A549 (cell line): Measurements from ENCODE around the gene ACBD6. TPM values are rescaled to one million over a fixed set of nuclear protein-coding genes. Genes with fewer than 3 reads are reported as not detected.

Source experiments
- ATAC-seq, 2 experiments: fragments of 200-7000 bp in 1 of 2; fragments of >200 bp in 1 of 2; cut with Nextera tagmentation in 1 of 2; cut with Tn5 transposase in 1 of 2; 3 replicates each; pipeline versions ENCODE4 v1.8.0 to v1.9.1; 2018 to 2020; ENCODE audit warnings: mild to moderate bottlenecking in 1 of 2, moderate library complexity in 1 of 2
- CTCF ChIA-PET: fragments of 300-600 bp; sonication (Branson Sonifier 250); formaldehyde crosslinking; extraction: SDS; loops from one replicate; lab custom pipeline; 2021; ENCODE audit warnings: antibody characterized with exemption, inconsistent platforms; lab: Yijun Ruan, JAX
- POLR2A ChIA-PET: fragments of 350-600 bp; formaldehyde crosslinking; extraction: SDS; loops from one replicate; lab custom pipeline; 2021; ENCODE audit warnings: antibody characterized with exemption, inconsistent platforms; lab: Yijun Ruan, JAX
- DNase-seq, 2 experiments: peaks; one replicate each; pipeline versions ENCODE4 v3.0.0 to v3.0.0-alpha.2; 2011 to 2016; ENCODE audit warnings: low read depth in 1 of 2, low spot score in 1 of 2
- FAIRE-seq: peaks from 2 replicates; lab custom pipeline; 2011; peaks lifted over from hg19 to GRCh38; lab: Jason Lieb, UNC
- H3K27ac ChIP-seq, 2 experiments: fragments of >200 bp; sonication (Bioruptor Twin); formaldehyde crosslinking; 3 replicates each; pipeline ENCODE4 v1.5.1; 2016 to 2017
- H3K4me1 ChIP-seq: fragments of >200 bp; sonication (Bioruptor Twin); formaldehyde crosslinking; 3 replicates; pipeline ENCODE4 v1.6.1; 2016
- H3K4me2 ChIP-seq: fragments of >200 bp; sonication (Bioruptor Twin); formaldehyde crosslinking; 3 replicates; pipeline ENCODE4 v1.6.1; 2016
- H3K4me3 ChIP-seq: fragments of >200 bp; sonication (Bioruptor Twin); formaldehyde crosslinking; 3 replicates; pipeline ENCODE4 v1.5.1; 2016
- H3K9me3 ChIP-seq: fragments of >200 bp; sonication (Bioruptor Twin); formaldehyde crosslinking; 3 replicates; pipeline ENCODE4 v1.6.1; 2016
- CBX8 ChIP-seq: fragments of 200-600 bp; sonication (generic); IDR thresholded peaks from 2 replicates; pipeline ENCODE4 v1.6.1; 2016
- CEBPB ChIP-seq, 2 experiments: fragments of >200 bp in 1 of 2; sonication (Bioruptor Twin) in 1 of 2; formaldehyde crosslinking in 1 of 2; IDR thresholded peaks; 2 replicates each; pipeline ENCODE4 v1.6.1; 2012 to 2016
- CHD4 ChIP-seq: fragments of 200-600 bp; sonication (generic); IDR thresholded peaks from 2 replicates; pipeline ENCODE4 v1.6.1; 2016; ENCODE audit warnings: antibody characterized with exemption, mild to moderate bottlenecking, borderline replicate concordance
- EHF ChIP-seq: fragments of 250-450 bp; sonication (Bioruptor Pico); IDR thresholded peaks from 2 replicates; pipeline ENCODE4 v1.5.0; 2020; ENCODE audit warnings: mild to moderate bottlenecking
- EHMT2 ChIP-seq: fragments of 200-600 bp; sonication (generic); IDR thresholded peaks from 2 replicates; pipeline ENCODE4 v1.6.1; 2016; ENCODE audit warnings: antibody characterized with exemption, low read depth, mild to moderate bottlenecking, moderate library complexity
- ESRRA ChIP-seq: fragments of 150-350 bp; IDR thresholded peaks from 2 replicates; pipeline ENCODE4 v1.6.1; 2014; ENCODE audit warnings: mild to moderate bottlenecking, low read length, borderline replicate concordance
- FOSB ChIP-seq: fragments of 250-450 bp; sonication (Bioruptor Pico); IDR thresholded peaks from 2 replicates; pipeline ENCODE4 v1.5.0; 2020; ENCODE audit warnings: mild to moderate bottlenecking, moderate library complexity
- FOSL2 ChIP-seq, 2 experiments: fragments of 450-650 bp in 1 of 2; fragments of >200 bp in 1 of 2; sonication (Bioruptor Twin) in 1 of 2; formaldehyde crosslinking; IDR thresholded peaks; 2 replicates each; pipeline versions ENCODE4 v1.5.0 to v1.6.1; 2016 to 2020; ENCODE audit warnings: mild to moderate bottlenecking in 1 of 2, moderate library complexity in 1 of 2
- HDAC2 ChIP-seq: fragments of 200-600 bp; sonication (generic); IDR thresholded peaks from 2 replicates; pipeline ENCODE4 v1.6.1; 2016
- HEYL ChIP-seq: fragments of 250-450 bp; sonication (Bioruptor Pico); IDR thresholded peaks from 2 replicates; pipeline ENCODE4 v1.8.0; 2021; ENCODE audit warnings: mild to moderate bottlenecking, moderate library complexity
- HOXB13 ChIP-seq: fragments of 250-450 bp; sonication (Bioruptor Pico); IDR thresholded peaks from 2 replicates; pipeline ENCODE4 v1.5.0; 2020; ENCODE audit warnings: low read depth, mild to moderate bottlenecking, moderate library complexity
- JUNB ChIP-seq: fragments of >200 bp; sonication (Bioruptor Twin); formaldehyde crosslinking; IDR thresholded peaks from 2 replicates; pipeline ENCODE4 v1.6.1; 2016
- KDM1A ChIP-seq: fragments of 200-600 bp; sonication (generic); IDR thresholded peaks from 2 replicates; pipeline ENCODE4 v1.6.1; 2016; ENCODE audit warnings: low read depth, mild to moderate bottlenecking
- KDM5A ChIP-seq: fragments of 200-600 bp; sonication (generic); IDR thresholded peaks from 2 replicates; pipeline ENCODE4 v1.6.1; 2016; ENCODE audit warnings: antibody characterized with exemption, mild to moderate bottlenecking
- MAFK ChIP-seq: fragments of 450-650 bp; IDR thresholded peaks from 2 replicates; pipeline ENCODE4 v1.6.1; 2014; ENCODE audit not compliant: partially characterized antibody
- MAZ ChIP-seq: fragments of 150-350 bp; IDR thresholded peaks from 2 replicates; pipeline ENCODE4 v1.6.1; 2014; ENCODE audit warnings: antibody characterized with exemption, low read depth, low read length, borderline replicate concordance
- NPAS2 ChIP-seq: fragments of 250-450 bp; sonication (Bioruptor Pico); IDR thresholded peaks from 2 replicates; pipeline ENCODE4 v1.8.0; 2022; ENCODE audit warnings: mild to moderate bottlenecking, moderate library complexity, borderline replicate concordance
- NR3C1 ChIP-seq: fragments of >200 bp; sonication (Bioruptor Twin); formaldehyde crosslinking; IDR thresholded peaks from 3 replicates; pipeline ENCODE4 v1.6.1; 2017
- RARB ChIP-seq: fragments of 250-450 bp; sonication (Bioruptor Pico); IDR thresholded peaks from 2 replicates; pipeline ENCODE4 v1.8.0; 2021; ENCODE audit warnings: mild to moderate bottlenecking, moderate library complexity
- TFCP2L1 ChIP-seq: fragments of 250-450 bp; sonication (Bioruptor Pico); IDR thresholded peaks from 2 replicates; pipeline ENCODE4 v1.5.0; 2021; ENCODE audit warnings: mild to moderate bottlenecking
- ZNF302 ChIP-seq: fragments of 250-450 bp; sonication (Bioruptor Pico); IDR thresholded peaks from 2 replicates; pipeline ENCODE4 v1.9.0; 2021; ENCODE audit warnings: inconsistent platforms, mild to moderate bottlenecking, moderate library complexity
- WGBS: methylation state at CpG from one replicate; pipeline ENCODE4 v1.1.6; 2017; ENCODE audit errors: missing lambda C conversion rate; 5-methylcytosine and 5-hydroxymethylcytosine counted together
- polyA plus RNA-seq, 4 experiments: library from polyadenylated mRNA; depleted of rRNA in 3 of 4; stranded (reverse); fragments of >200 nt; fragmentation: RNase III in 1 of 4; extraction: RNeasy Plus Mini Kit Qiagen cat#74134 plus additional on column Dnase treatment in 1 of 4; gene quantifications; 2 replicates in 3 of 4; 3 replicates in 1 of 4; pipeline ENCODE4 v1.2.3, GENCODE V29; 2011 to 2017
- TF ChIP-seq, protein P1 (sequence below): fragments of >200 bp; sonication (Bioruptor Twin); formaldehyde crosslinking; IDR thresholded peaks from 3 replicates; pipeline ENCODE4 v1.6.1; 2016
- TF ChIP-seq, protein P2 (sequence below): IDR thresholded peaks from 2 replicates; pipeline ENCODE4 v1.6.1; 2012

Gene ACBD6
- polyA plus RNA-seq, 2 of the 4 experiments (the other 2 are of a cell fraction), result 61.4 to 91.3 TPM

DNA sequence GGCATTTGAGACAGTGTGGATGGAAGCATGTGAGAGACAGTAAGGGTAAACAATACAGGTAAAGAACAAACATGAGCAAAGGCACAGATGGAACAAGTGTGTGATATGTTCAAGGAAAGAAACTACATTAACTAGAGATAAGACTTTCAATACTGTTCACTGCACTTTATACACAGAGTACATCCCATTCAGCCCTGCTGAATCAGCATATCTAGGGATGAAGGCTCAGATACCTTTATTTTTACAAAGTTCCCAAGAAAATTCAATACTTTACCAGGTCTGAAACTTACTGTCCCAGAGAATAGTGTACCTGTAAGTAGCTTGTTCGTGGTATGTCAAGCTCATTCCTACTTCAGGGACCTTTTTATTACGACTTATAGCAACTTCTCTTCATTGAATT is 149.8 kb downstream of the ACBD6 start:
- WGBS, result 89% methylated on average over 2 of the region's 2 CpGs
- peak; percentile 92 for TF ChIP-seq MAFK
- TF ChIP-seq NPAS2 (CRISPR knock-in tag), result no peak
- FAIRE-seq, result no peak
- CTCF ChIA-PET, result no interaction called here
- H3K27ac ChIP-seq, result no peak overlapping the region
- POLR2A ChIA-PET, result no interaction called here
- no peaks in the 10 kb centered on the region for H3K9me3 ChIP-seq
- DNase-seq, result no peak
- H3K4me2 ChIP-seq, result no peak overlapping the region
- no peaks in the 10 kb centered on the region for H3K4me1 ChIP-seq
- ATAC-seq, result no peak
- no peak overlapping the region for H3K4me3 ChIP-seq

DNA sequence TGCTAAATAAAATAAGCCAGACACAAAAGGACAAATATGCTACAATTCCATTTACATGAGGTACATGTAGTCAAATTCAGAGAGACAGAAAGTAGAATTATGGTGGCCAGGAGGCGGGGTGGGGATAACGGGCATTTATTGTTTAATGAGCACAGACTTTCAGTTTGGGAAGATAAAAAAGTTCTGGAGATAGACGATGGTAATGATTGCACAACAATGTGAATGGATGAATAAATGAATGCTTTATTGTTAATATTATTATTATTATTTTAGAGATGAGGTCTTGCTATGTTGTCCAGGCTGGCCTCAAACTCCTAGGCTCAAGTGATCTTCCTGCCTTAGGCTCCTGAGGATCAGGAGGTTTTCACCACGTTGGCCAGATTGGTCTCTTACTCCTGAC is 150.4 kb downstream of the ACBD6 start:
- POLR2A ChIA-PET, result no interaction called here
- H3K4me3 ChIP-seq, result no peak overlapping the region
- 79% methylated on average over 4 of the region's 4 CpGs for WGBS
- no peaks in the 10 kb centered on the region for H3K9me3 ChIP-seq
- TF ChIP-seq CEBPB (IDR thresholded peaks at IDR 0.05) (peak in 1 of 2 experiments; percentile 40; a peak in 1 of 4 replicates), JUNB (no peak)
- no peak for ATAC-seq
- no peak for FAIRE-seq
- no peak for DNase-seq
- H3K27ac ChIP-seq, result no peak overlapping the region
- no peaks in the 10 kb centered on the region for H3K4me1 ChIP-seq
- CTCF ChIA-PET, result no interaction called here
- no peak overlapping the region for H3K4me2 ChIP-seq

GRCh38 chr1:180345148-180345547 is 157.2 kb downstream of the ACBD6 start:
- Histone ChIP-seq H3K27ac (no peak overlapping the region), H3K4me2 (no peak overlapping the region), H3K4me3 (no peak overlapping the region), H3K4me1 (peaks cover 9% of the 10 kb centered on the region; the same call in 2 of the 3 replicates), H3K9me3 (no peaks in the 10 kb centered on the region)
- POLR2A ChIA-PET, result no interaction called here
- CTCF ChIA-PET, result no interaction called here
- no peak for DNase-seq
- TF ChIP-seq CHD4 (no peak), RARB (no peak), NR3C1 (no peak), FOSL2 (IDR thresholded peaks at IDR 0.05) (no peak), FOSL2 (CRISPR knock-in tag; IDR thresholded peaks at IDR 0.05) (no peak), JUNB (no peak), HOXB13 (no peak), KDM5A (no peak), MAZ (no peak), EHMT2 (no peak), KDM1A (no peak), ZNF302 (CRISPR knock-in tag) (no peak)
- ATAC-seq, result no peak
- no peak for FAIRE-seq

DNA sequence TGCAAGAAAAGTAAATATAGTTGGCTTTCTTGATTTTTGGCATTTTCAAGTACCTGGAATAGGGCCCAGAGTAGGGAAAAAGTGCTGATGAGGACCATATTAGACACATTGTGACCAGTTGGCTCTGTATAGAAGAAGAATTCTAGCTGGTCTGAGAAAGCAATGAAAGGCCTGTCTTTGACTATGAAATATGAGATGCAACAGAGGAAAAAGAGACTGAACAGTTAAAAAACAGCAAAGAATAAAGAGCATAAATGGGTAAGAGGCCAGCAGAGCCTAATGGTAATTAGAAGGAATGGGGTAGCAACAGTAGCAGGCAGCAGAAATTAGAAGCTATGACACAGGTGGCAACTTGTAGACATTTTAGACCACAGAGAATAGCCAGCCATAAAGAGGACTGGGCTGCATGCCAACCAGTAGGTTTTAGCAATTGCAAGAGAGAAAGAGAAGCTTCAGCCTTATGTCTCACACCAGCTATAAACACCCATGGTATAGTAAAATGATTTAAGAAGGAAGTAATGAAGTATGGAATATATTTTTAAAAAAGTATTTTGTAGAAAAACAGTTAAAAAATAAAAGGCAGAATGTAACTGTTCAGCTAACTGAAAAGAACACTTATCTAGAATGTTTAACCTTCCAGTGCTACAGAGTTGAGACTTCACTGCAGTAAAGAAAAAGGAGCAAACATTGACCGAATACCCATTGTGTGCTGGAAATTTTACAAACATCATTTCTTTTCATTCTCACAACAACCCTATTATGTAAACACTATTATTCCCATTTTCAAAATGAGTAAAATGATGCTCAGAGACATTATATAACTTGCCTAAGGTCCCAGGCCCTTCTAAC is 158.2 kb downstream of the ACBD6 start:
- 81% methylated on average over 1 of the region's 1 CpG for WGBS
- no peak for FAIRE-seq
- Histone ChIP-seq H3K27ac (no peak overlapping the region), H3K4me2 (no peak overlapping the region), H3K4me1 (peaks cover 9% of the 10 kb centered on the region; the same call in 2 of the 3 replicates), H3K9me3 (no peaks in the 10 kb centered on the region), H3K4me3 (no peak overlapping the region)
- POLR2A ChIA-PET, result no interaction called here
- no peak for DNase-seq
- no peak for TF ChIP-seq KDM1A
- TF ChIP-seq TFCP2L1, result no peak
- TF ChIP-seq, protein P1, sequence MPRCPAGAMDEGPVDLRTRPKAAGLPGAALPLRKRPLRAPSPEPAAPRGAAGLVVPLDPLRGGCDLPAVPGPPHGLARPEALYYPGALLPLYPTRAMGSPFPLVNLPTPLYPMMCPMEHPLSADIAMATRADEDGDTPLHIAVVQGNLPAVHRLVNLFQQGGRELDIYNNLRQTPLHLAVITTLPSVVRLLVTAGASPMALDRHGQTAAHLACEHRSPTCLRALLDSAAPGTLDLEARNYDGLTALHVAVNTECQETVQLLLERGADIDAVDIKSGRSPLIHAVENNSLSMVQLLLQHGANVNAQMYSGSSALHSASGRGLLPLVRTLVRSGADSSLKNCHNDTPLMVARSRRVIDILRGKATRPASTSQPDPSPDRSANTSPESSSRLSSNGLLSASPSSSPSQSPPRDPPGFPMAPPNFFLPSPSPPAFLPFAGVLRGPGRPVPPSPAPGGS, result no peak
- TF ChIP-seq, protein P2, sequence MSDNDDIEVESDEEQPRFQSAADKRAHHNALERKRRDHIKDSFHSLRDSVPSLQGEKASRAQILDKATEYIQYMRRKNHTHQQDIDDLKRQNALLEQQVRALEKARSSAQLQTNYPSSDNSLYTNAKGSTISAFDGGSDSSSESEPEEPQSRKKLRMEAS, result no peak
- TF ChIP-seq CBX8, result no peak
- TF ChIP-seq ESRRA, result no peak
- no peak for TF ChIP-seq EHF
- no peak for TF ChIP-seq HEYL
- TF ChIP-seq NR3C1, result no peak
- TF ChIP-seq HDAC2, result no peak
- TF ChIP-seq FOSB (CRISPR knock-in tag), result no peak
- ATAC-seq, result no peak; a peak in 1 of 6 replicates
- CTCF ChIA-PET, result no interaction called here
